Activated CD4-positive, CD25-positive, alpha-beta regulatory T cell (primary cell): ENCODE results near the gene UBE2D2.
A peak's percentile ranks its signal among the peaks of the same experiment; 100 is the strongest.

Experiments used
- DNase-seq, 4 experiments: peaks; one replicate each; lab custom pipeline; 2025; lab: John Stamatoyannopoulos, UW

The UBE2D2 gene

DNA sequence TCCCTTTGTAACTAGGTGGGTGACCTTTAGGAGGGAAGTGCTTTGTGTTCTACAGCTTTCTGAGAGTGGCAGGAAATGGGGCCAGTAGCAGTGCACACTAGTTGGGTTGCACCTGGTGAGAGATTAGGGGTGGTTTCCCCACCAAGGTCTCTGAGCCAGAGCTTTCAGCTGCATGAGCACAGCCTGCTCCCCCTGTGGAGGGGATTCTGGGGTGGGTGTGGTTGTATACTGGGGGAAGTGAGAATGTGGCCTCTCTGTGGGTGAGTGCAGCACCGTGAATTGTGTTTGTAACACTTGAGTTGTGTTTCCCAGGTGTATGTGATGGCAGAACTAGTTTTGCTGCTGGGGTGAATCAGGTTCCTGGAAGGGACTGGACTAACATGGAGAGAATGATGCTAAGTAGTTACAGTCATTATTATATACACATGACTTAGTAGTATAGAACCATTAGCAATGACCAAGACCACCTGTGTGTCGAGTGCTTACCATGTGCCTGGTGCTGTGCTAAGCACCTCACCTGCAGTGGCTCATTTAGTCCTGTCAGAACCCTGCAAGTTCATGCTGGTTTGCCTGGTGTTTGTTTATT, 75.2 kb downstream of the UBE2D2 start:
- peak in 3 of 4 experiments; percentile 28 to 46 (median 43) for DNase-seq

DNA sequence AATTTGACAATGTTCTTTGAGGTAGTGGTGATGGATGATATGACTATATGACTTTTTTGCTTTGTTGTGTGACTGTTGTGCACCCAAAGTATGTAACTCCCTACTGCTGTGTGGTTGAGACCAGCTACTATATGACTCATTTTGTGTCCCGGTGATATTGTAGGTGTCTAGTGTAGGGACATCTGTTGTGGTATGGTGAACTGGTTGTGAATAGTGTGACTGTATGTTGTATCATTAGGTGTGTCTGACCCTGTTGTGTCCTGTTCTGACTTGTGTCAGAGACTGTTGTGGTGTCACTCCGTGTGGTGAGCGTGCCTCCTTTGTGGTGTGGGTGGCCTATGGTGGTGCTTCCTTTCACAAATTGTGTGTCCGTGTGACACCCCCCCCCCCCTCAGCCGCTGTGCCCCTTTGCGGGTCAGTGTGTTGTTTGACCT, 75.9 kb downstream of the UBE2D2 start:
- no peak for DNase-seq

GRCh38 chr5:139637438-139638089, 76.4 kb downstream of the UBE2D2 start:
- no peak for DNase-seq

DNA sequence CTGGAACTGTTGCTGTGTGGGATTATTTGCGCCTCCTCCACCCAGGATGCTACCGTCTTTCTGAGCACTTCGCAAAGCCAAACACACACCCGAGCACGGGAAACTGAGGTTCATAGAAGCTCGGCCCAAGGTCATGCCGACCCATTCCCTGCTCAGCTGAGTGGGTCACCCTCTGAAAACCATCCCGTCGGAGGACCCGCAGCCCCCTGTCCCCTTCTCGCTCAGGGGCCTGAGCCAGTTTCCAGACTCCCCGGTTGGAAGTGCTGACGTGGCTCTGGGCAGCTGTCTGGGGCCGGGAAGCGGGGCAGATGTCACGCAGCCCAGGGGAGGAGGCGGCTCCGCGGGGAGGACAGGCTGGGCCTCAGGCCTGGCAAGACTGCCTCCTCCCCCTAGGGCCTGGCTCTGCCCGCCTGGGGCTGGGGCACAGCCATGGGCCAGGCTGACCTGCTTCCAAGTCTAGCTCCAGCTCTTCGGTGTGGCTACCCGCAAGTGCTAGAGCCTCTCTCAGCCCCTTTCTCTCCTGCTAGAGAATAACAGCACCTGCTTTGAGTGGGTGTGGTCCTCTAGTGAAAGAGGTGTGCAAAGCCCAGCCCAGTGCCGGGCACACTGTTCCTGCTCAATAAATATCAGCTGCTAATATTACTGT, 77.1 kb downstream of the UBE2D2 start:
- no peak for DNase-seq

- DNase-seq, result no peak
Measured at GRCh38 chr5:139638736-139639618, 77.8 kb downstream of the UBE2D2 start.

DNA sequence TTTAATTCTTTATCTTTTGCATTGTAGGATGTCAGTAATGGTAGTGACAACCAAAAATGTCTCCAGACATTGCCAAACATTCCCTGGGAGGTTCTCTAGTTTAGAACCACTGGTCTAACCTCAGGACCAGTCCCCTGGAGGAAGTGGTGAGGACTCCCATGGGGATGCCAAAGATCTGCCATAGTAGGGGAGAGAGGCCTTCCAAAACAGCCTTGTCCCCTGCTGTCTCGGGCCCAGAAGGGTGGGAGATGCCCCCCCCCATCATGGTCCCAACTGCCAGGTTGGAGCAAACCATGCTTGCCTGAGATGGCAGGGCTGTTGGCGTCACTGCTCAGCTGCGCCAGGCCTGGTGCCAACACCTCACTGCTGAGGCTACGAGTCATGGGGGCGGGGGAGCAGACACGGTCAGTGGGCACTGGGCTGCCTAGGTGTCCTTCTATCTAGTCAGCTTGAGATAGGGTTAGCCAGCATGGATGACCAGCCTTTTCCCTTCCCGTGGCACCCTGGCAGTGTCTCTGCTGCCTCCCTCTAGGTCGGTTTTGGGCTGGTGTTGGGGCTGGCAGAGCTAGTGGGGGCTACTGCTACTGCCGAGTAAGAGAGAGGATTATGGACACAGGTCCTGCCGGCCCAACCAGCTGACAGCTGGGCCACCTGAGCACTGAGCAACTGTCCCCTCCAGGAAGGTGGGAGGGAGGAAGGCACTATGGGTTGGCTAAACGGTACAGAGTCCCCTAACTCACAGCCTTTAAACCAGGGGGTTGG, 78.7 kb downstream of the UBE2D2 start:
- DNase-seq, result no peak

DNA sequence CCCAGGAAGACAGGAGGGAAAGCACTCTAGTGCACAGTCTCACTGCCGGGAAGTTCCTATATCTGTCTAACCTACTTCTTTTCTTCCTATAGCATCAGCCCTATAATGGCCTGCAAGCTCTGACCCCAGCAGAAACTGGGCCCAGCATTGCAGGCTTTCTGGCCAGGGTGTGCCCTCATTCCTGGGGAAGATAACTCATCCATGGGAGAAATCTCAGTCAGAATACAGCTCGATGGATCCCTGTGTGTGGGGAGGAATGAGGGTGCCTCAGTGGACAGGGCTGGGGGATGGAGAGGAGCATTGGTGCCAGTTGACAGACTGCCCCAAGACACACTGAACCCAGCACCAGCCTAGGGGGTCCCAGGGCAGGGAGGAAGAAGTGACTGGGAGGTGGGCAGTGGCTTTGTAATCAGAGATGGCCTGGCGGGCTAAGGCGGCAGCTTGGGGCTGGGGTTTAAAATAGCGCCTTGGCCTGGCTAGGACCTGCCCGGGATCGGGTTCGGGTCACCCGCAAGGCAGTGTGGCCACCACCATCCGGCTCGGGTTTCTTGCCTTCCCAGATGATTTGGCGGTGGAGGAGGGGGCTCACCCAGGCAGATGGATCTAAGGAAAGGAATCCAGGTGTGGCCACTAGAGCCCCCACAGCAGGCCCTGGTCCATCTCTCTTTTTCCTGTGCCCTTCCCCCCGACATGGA, 79.4 kb downstream of the UBE2D2 start:
- DNase-seq, result no peak

DNA sequence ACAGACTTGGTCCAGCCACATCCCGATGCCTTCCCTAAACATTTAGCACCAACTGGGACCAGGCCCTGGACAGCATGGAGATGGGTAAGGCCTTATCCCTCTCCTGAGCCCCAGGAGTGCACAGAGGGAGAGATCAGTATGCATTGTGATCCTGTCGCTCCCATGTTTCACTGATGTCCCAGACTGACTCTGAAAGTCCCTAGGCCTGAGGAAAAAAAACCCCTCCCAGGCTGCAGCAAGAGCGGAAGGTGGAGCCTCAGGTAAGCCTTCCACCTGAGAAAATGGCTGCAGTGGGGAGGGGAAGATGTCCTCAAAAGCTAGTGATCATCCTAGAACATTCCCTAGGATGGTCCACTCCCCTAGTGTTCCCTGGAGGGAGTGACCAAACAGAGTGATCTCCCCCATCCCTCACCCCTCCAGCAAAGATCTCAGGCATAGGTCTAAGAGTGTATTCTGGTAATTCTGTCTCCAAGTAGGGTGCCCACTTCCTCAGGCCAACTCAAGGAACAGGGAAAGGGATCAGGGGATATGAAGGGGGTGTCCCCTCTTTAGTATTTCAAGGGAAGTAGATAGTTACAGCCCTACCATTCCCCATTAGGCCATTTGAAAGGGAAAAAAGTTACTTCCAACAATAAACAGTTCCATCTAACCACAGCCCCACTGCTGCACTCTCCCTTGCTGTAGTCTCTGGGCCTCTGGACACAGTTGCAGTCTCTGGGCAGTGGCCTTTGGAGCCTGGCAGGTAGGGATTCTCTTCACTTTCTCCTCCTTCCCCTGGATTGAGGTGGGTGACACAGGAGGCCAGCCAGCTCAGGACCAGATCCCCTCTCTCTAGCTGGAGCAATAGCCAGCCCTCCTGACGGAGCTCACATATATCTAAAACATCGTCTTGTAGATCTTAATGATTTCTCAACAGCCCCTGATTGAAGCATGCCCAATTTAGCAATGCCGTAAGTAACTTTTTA, 80.3 kb downstream of the UBE2D2 start:
- DNase-seq, result no peak

DNA sequence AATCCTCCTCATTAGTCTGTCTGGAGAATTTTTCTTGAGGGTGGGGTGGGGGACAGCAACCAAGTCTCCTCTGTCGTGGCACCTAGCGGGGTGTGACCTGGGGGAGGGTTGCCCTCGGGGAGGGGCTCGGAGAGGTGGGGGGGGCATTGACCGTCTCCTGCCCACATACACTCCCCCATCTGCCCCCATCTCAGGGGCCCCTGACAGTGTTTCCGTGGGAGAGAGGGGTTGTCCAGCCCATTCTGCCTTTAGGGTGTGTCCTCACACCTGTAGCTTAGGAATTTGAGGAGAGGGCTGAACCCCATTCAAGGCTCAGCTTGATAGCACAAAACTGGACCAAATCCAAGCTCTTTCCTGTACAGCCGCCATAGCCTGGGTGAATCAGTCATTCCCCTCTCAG, 81.1 kb downstream of the UBE2D2 start:
- no peak for DNase-seq

GRCh38 chr5:139642891-139643871, 82.0 kb downstream of the UBE2D2 start:
- DNase-seq, result no peak

DNA sequence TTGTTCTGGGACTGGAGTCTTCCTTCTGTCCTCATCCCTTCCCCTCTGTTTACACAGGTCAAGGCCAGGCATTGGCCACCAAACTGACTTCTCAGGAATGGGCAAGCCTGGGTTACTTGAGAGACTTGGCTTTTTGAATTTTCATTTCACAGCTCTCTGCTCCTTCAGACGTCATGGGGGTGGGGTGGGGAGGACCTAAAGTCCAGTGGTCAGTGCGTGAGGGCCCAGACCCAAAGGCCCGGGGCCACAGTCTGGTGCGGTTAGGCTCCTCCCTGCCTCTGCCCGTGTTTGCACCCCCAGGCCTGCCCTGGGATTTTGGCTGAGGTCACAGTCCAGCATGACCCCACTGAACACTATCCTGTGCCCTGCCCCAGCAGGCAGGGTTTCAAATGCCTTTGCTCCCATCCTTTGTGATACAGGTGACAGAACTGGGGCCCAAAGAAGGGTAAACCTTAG, 82.9 kb downstream of the UBE2D2 start:
- no peak for DNase-seq

- no peak for DNase-seq
Measured at GRCh38 chr5:139644646-139645429, 83.7 kb downstream of the UBE2D2 start.

- DNase-seq, result no peak
Measured at GRCh38 chr5:139645430-139645871, 84.3 kb downstream of the UBE2D2 start.

- no peak for DNase-seq
Measured at GRCh38 chr5:139646111-139646510, 85.0 kb downstream of the UBE2D2 start.

DNA sequence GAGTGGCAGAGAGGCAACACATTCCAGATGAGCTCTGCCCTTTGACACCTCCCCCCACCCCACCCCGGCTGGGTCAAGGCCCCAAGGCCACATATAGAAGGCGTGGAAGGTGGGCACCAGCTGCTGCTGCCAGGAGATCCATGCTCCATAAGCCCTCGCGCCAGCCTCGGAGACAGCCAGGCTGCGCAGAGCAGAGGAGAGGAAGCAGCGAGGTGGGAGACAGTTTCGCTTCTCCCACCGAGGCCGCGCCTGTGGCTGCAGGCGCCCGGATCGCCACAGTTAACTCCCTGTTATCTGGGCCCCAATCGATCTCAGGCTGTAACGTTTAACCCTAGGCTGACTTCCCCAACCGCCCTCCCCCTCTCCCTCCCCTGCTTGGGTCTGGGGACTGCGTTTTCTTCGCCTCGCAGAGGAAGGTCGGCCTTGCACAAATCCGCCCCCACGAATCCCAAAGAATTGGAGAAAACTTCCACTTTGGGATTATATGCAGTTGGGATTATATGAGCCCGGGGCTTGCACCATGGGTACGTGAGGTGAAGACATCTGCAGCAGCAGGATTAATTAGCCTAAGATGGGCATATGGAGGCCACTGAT, 85.9 kb downstream of the UBE2D2 start:
- no peak for DNase-seq

- no peak for DNase-seq
Measured at GRCh38 chr5:139647506-139648204, 86.5 kb downstream of the UBE2D2 start.
